A549 (cell line): ENCODE results near the gene XRCC1. TPM values are rescaled to one million over a fixed set of nuclear protein-coding genes. Genes with fewer than 3 reads are reported as not detected.

ENCODE experiments used
- ATAC-seq, 2 experiments: fragments of 200-7000 bp in 1 of 2; fragments of >200 bp in 1 of 2; cut with Nextera tagmentation in 1 of 2; cut with Tn5 transposase in 1 of 2; 3 replicates each; pipeline versions ENCODE4 v1.8.0 to v1.9.1; 2018 to 2020; ENCODE audit warnings: mild to moderate bottlenecking in 1 of 2, moderate library complexity in 1 of 2
- CTCF ChIA-PET: fragments of 300-600 bp; sonication (Branson Sonifier 250); formaldehyde crosslinking; extraction: SDS; loops from one replicate; lab custom pipeline; 2021; ENCODE audit warnings: antibody characterized with exemption, inconsistent platforms; lab: Yijun Ruan, JAX
- POLR2A ChIA-PET: fragments of 350-600 bp; formaldehyde crosslinking; extraction: SDS; loops from one replicate; lab custom pipeline; 2021; ENCODE audit warnings: antibody characterized with exemption, inconsistent platforms; lab: Yijun Ruan, JAX
- DNase-seq, 2 experiments: peaks; one replicate each; pipeline versions ENCODE4 v3.0.0 to v3.0.0-alpha.2; 2011 to 2016; ENCODE audit warnings: low read depth in 1 of 2, low spot score in 1 of 2
- FAIRE-seq: peaks from 2 replicates; lab custom pipeline; 2011; peaks lifted over from hg19 to GRCh38; lab: Jason Lieb, UNC
- H3K27ac ChIP-seq, 2 experiments: fragments of >200 bp; sonication (Bioruptor Twin); formaldehyde crosslinking; 3 replicates each; pipeline ENCODE4 v1.5.1; 2016 to 2017
- H3K4me1 ChIP-seq: fragments of >200 bp; sonication (Bioruptor Twin); formaldehyde crosslinking; 3 replicates; pipeline ENCODE4 v1.6.1; 2016
- H3K4me2 ChIP-seq: fragments of >200 bp; sonication (Bioruptor Twin); formaldehyde crosslinking; 3 replicates; pipeline ENCODE4 v1.6.1; 2016
- H3K4me3 ChIP-seq: fragments of >200 bp; sonication (Bioruptor Twin); formaldehyde crosslinking; 3 replicates; pipeline ENCODE4 v1.5.1; 2016
- H3K9me3 ChIP-seq: fragments of >200 bp; sonication (Bioruptor Twin); formaldehyde crosslinking; 3 replicates; pipeline ENCODE4 v1.6.1; 2016
- CBX2 ChIP-seq: fragments of 200-600 bp; sonication (generic); IDR thresholded peaks from 2 replicates; pipeline ENCODE4 v1.6.1; 2016; ENCODE audit warnings: low read depth, mild to moderate bottlenecking, borderline replicate concordance
- CBX8 ChIP-seq: fragments of 200-600 bp; sonication (generic); IDR thresholded peaks from 2 replicates; pipeline ENCODE4 v1.6.1; 2016
- CTCF ChIP-seq: fragments of >200 bp; sonication (Bioruptor Twin); formaldehyde crosslinking; IDR thresholded peaks from 3 replicates; pipeline ENCODE4 v1.5.1; 2016
- E2F6 ChIP-seq: IDR thresholded peaks from 2 replicates; pipeline ENCODE4 v1.6.1; 2012; ENCODE audit warnings: low read depth, borderline replicate concordance
- EHMT2 ChIP-seq: fragments of 200-600 bp; sonication (generic); IDR thresholded peaks from 2 replicates; pipeline ENCODE4 v1.6.1; 2016; ENCODE audit warnings: antibody characterized with exemption, low read depth, mild to moderate bottlenecking, moderate library complexity
- EP300 ChIP-seq, 2 experiments: fragments of >200 bp; sonication (Bioruptor Twin); formaldehyde crosslinking; IDR thresholded peaks; 2 replicates in 1 of 2; 3 replicates in 1 of 2; pipeline ENCODE4 v1.6.1; 2016 to 2017
- FOSL2 ChIP-seq, 2 experiments: fragments of 450-650 bp in 1 of 2; fragments of >200 bp in 1 of 2; sonication (Bioruptor Twin) in 1 of 2; formaldehyde crosslinking; IDR thresholded peaks; 2 replicates each; pipeline versions ENCODE4 v1.5.0 to v1.6.1; 2016 to 2020; ENCODE audit warnings: mild to moderate bottlenecking in 1 of 2, moderate library complexity in 1 of 2
- FOXS1 ChIP-seq: fragments of 250-450 bp; sonication (Bioruptor Pico); IDR thresholded peaks from 2 replicates; pipeline ENCODE4 v1.5.0; 2020; ENCODE audit warnings: mild to moderate bottlenecking, moderate library complexity
- HEYL ChIP-seq: fragments of 250-450 bp; sonication (Bioruptor Pico); IDR thresholded peaks from 2 replicates; pipeline ENCODE4 v1.8.0; 2021; ENCODE audit warnings: mild to moderate bottlenecking, moderate library complexity
- HMGXB4 ChIP-seq: fragments of 250-450 bp; sonication (Bioruptor Pico); IDR thresholded peaks from 2 replicates; pipeline ENCODE4 v1.5.0; 2021; ENCODE audit warnings: mild to moderate bottlenecking, moderate library complexity, borderline replicate concordance
- HOXB5 ChIP-seq: fragments of 250-450 bp; sonication (Bioruptor Pico); IDR thresholded peaks from 2 replicates; pipeline ENCODE4 v1.5.0; 2020; ENCODE audit warnings: mild to moderate bottlenecking, moderate library complexity
- JUN ChIP-seq, 2 experiments: fragments of >200 bp; sonication (Bioruptor Twin); formaldehyde crosslinking; IDR thresholded peaks; 2 replicates in 1 of 2; 3 replicates in 1 of 2; pipeline ENCODE4 v1.6.1; 2016 to 2017
- JUNB ChIP-seq: fragments of >200 bp; sonication (Bioruptor Twin); formaldehyde crosslinking; IDR thresholded peaks from 2 replicates; pipeline ENCODE4 v1.6.1; 2016
- KDM1A ChIP-seq: fragments of 200-600 bp; sonication (generic); IDR thresholded peaks from 2 replicates; pipeline ENCODE4 v1.6.1; 2016; ENCODE audit warnings: low read depth, mild to moderate bottlenecking
- KDM5A ChIP-seq: fragments of 200-600 bp; sonication (generic); IDR thresholded peaks from 2 replicates; pipeline ENCODE4 v1.6.1; 2016; ENCODE audit warnings: antibody characterized with exemption, mild to moderate bottlenecking
- NR3C1 ChIP-seq: fragments of >200 bp; sonication (Bioruptor Twin); formaldehyde crosslinking; IDR thresholded peaks from 3 replicates; pipeline ENCODE4 v1.6.1; 2017
- POLR2A ChIP-seq: IDR thresholded peaks from 2 replicates; pipeline ENCODE4 v1.6.1; 2012; ENCODE audit warnings: mild to moderate bottlenecking, low read length
- RAD21 ChIP-seq, 2 experiments: fragments of >200 bp in 1 of 2; sonication (Bioruptor Twin) in 1 of 2; formaldehyde crosslinking in 1 of 2; IDR thresholded peaks in 1 of 2; conservative IDR thresholded peaks in 1 of 2; 2 replicates in 1 of 2; 3 replicates in 1 of 2; pipeline ENCODE4 v1.6.1; 2012 to 2018; ENCODE audit warnings: inconsistent platforms in 1 of 2
- RCOR1 ChIP-seq: fragments of 150-350 bp; IDR thresholded peaks from 2 replicates; pipeline ENCODE4 v1.6.1; 2014; ENCODE audit warnings: antibody characterized with exemption, low read length, low read depth
- RNF2 ChIP-seq: fragments of 200-600 bp; sonication (generic); IDR thresholded peaks from 2 replicates; pipeline ENCODE4 v1.6.1; 2016; ENCODE audit warnings: low read depth, mild to moderate bottlenecking, antibody characterized with exemption, moderate library complexity, borderline replicate concordance
- SMC3 ChIP-seq: fragments of >200 bp; sonication (Bioruptor Twin); formaldehyde crosslinking; IDR thresholded peaks from 3 replicates; pipeline ENCODE4 v1.6.1; 2018; ENCODE audit warnings: inconsistent platforms
- TFCP2L1 ChIP-seq: fragments of 250-450 bp; sonication (Bioruptor Pico); IDR thresholded peaks from 2 replicates; pipeline ENCODE4 v1.5.0; 2021; ENCODE audit warnings: mild to moderate bottlenecking
- TP53 ChIP-seq: fragments of 250-450 bp; sonication (Bioruptor Pico); IDR thresholded peaks from 2 replicates; pipeline ENCODE4 v1.5.0; 2021; ENCODE audit warnings: mild to moderate bottlenecking, moderate library complexity
- ZC3H11A ChIP-seq: fragments of 450-650 bp; IDR thresholded peaks from 2 replicates; pipeline ENCODE4 v1.6.1; 2014; ENCODE audit warnings: antibody characterized with exemption, mild to moderate bottlenecking
- ZFP36 ChIP-seq: fragments of 450-650 bp; IDR thresholded peaks from 2 replicates; pipeline ENCODE4 v1.6.1; 2014; ENCODE audit warnings: borderline replicate concordance; ENCODE audit not compliant: partially characterized antibody
- ZNF302 ChIP-seq: fragments of 250-450 bp; sonication (Bioruptor Pico); IDR thresholded peaks from 2 replicates; pipeline ENCODE4 v1.9.0; 2021; ENCODE audit warnings: inconsistent platforms, mild to moderate bottlenecking, moderate library complexity
- WGBS: methylation state at CpG from one replicate; pipeline ENCODE4 v1.1.6; 2017; ENCODE audit errors: missing lambda C conversion rate; 5-methylcytosine and 5-hydroxymethylcytosine counted together
- polyA plus RNA-seq, 4 experiments: library from polyadenylated mRNA; depleted of rRNA in 3 of 4; stranded (reverse); fragments of >200 nt; fragmentation: RNase III in 1 of 4; extraction: RNeasy Plus Mini Kit Qiagen cat#74134 plus additional on column Dnase treatment in 1 of 4; gene quantifications; 2 replicates in 3 of 4; 3 replicates in 1 of 4; pipeline ENCODE4 v1.2.3, GENCODE V29; 2011 to 2017
- TF ChIP-seq, protein P1 (sequence below): fragments of 250-450 bp; sonication (Bioruptor Pico); IDR thresholded peaks from 2 replicates; pipeline ENCODE4 v1.5.0; 2020; ENCODE audit warnings: low read depth, mild to moderate bottlenecking, moderate library complexity
- TF ChIP-seq, protein P2 (sequence below): fragments of >200 bp; sonication (Bioruptor Twin); formaldehyde crosslinking; IDR thresholded peaks from 3 replicates; pipeline ENCODE4 v1.6.1; 2016
- TF ChIP-seq, protein P3 (sequence below): fragments of 450-650 bp; IDR thresholded peaks from 2 replicates; pipeline ENCODE4 v1.6.1; 2014; ENCODE audit warnings: antibody characterized with exemption

The XRCC1 gene
- polyA plus RNA-seq, 2 of the 4 experiments (the other 2 are of a cell fraction): 32.0 to 55.1 TPM

GRCh38 chr19:43522929-43523328 lies 52.4 kb downstream of the XRCC1 start:
- no peak for DNase-seq
- ChIA-PET POLR2A (no interaction called here), CTCF (interaction anchor here (2.6 to 12.2 kb wide), 4 partner anchors 10 to 90 kb away, joined by 10 to 462 read pairs (median 46); partner anchors contain the start of gene ZNF575)
- ATAC-seq: no peak
- H3K27ac ChIP-seq: no peak overlapping the region
- no peak for FAIRE-seq
- 76% methylated on average over 5 of the region's 5 CpGs for WGBS
- H3K4me3 ChIP-seq: no peak overlapping the region
- peaks cover 30% of the 10 kb centered on the region for H3K4me1 ChIP-seq
- TF ChIP-seq TP53 (CRISPR knock-in tag) (no peak), EP300 (IDR thresholded peaks at IDR 0.05) (no peak), TFCP2L1 (CRISPR knock-in tag) (no peak), E2F6 (no peak), SMC3 (no peak), CBX2 (no peak), KDM1A (no peak), HEYL (CRISPR knock-in tag) (no peak), HOXB5 (CRISPR knock-in tag) (no peak), ZC3H11A (no peak), KDM5A (no peak), FOXS1 (CRISPR knock-in tag) (no peak), RAD21 (conservative IDR thresholded peaks at IDR 0.05 in 1 of 2, IDR thresholded peaks at IDR 0.05 in 1 of 2) (no peak), CBX8 (no peak), RCOR1 (no peak), ZNF302 (no peak), ZFP36 (no peak)
- TF ChIP-seq, protein P1, sequence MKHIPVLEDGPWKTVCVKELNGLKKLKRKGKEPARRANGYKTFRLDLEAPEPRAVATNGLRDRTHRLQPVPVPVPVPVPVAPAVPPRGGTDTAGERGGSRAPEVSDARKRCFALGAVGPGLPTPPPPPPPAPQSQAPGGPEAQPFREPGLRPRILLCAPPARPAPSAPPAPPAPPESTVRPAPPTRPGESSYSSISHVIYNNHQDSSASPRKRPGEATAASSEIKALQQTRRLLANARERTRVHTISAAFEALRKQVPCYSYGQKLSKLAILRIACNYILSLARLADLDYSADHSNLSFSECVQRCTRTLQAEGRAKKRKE: no peak
- TF ChIP-seq, protein P2, sequence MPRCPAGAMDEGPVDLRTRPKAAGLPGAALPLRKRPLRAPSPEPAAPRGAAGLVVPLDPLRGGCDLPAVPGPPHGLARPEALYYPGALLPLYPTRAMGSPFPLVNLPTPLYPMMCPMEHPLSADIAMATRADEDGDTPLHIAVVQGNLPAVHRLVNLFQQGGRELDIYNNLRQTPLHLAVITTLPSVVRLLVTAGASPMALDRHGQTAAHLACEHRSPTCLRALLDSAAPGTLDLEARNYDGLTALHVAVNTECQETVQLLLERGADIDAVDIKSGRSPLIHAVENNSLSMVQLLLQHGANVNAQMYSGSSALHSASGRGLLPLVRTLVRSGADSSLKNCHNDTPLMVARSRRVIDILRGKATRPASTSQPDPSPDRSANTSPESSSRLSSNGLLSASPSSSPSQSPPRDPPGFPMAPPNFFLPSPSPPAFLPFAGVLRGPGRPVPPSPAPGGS: no peak
- TF ChIP-seq, protein P3, sequence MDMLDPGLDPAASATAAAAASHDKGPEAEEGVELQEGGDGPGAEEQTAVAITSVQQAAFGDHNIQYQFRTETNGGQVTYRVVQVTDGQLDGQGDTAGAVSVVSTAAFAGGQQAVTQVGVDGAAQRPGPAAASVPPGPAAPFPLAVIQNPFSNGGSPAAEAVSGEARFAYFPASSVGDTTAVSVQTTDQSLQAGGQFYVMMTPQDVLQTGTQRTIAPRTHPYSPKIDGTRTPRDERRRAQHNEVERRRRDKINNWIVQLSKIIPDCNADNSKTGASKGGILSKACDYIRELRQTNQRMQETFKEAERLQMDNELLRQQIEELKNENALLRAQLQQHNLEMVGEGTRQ: no peak
- H3K4me2 ChIP-seq: no peak overlapping the region
- H3K9me3 ChIP-seq: no peaks in the 10 kb centered on the region

DNA sequence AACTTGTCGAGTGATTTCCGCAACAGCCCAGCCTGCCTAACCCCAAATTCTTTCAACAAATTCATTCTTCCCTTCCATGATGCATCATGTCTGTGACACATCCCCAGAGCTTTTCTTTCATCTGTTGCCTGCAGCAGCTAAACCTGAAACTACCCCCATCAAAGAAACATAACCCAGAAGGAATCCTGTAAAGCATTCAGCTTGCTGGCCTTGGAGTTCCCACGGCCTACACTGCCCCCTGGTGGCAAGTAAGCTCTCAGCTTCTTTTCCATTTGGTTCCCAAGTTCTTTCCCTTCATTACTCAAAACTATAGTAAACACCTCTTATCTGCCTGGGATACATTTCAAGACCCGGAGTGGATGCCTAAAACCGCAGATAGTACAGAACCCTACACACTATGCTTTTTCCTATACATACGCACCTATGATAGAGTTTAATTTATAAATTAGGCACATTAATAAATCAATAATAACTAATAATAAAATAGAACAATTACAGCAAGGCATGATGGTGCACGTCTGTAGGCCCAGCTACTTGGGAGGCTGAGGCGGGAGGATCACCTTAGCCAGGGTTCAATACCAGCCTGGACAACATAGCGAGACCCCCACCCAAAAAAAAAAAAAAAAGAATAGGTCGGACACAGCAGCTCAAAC lies 55.8 kb downstream of the XRCC1 start:
- TF ChIP-seq RAD21 (conservative IDR thresholded peaks at IDR 0.05 in 1 of 2, IDR thresholded peaks at IDR 0.05 in 1 of 2) (peak; percentile 97 to 98), RCOR1 (no peak), HMGXB4 (CRISPR knock-in tag) (no peak), HOXB5 (CRISPR knock-in tag) (no peak), JUNB (no peak), RNF2 (no peak), POLR2A (no peak), CTCF (peak; percentile 99), JUN (IDR thresholded peaks at IDR 0.05) (no peak), NR3C1 (no peak), EHMT2 (no peak), SMC3 (peak; percentile 96), FOSL2 (IDR thresholded peaks at IDR 0.05) (no peak), FOSL2 (CRISPR knock-in tag; IDR thresholded peaks at IDR 0.05) (0 out of 2 replicates have a peak, but pooled peaks have one; percentile 11)
- TF ChIP-seq, all 56 proteins: peak for 4
- peak; percentile 87 to 88 for ATAC-seq
- Histone ChIP-seq H3K27ac (no peak overlapping the region), H3K4me3 (no peak overlapping the region), H3K9me3 (no peaks in the 10 kb centered on the region), H3K4me2 (no peak overlapping the region), H3K4me1 (peaks cover 16% of the 10 kb centered on the region; the same call in 2 of the 3 replicates)
- FAIRE-seq: peak; percentile 39
- POLR2A ChIA-PET: interaction anchor here (0.6 to 1.2 kb wide), 5 partner anchors 14 to 1472 kb away, joined by 4 to 15 read pairs (median 8); partner anchors contain the start of genes PHLDB3 and ZNF575
- CTCF ChIA-PET: interaction anchor here (0.5 to 12.2 kb wide), 52 partner anchors 12 to 1739 kb away, joined by 3 to 462 read pairs (median 4); partner anchors contain the start of genes LYPD3, PHLDB3 and ZNF575
- DNase-seq: peak; percentile 81 to 92
- 45% methylated on average over 10 of the region's 10 CpGs for WGBS
